Bronchial epithelial cell (primary cell): ENCODE results near the gene SGK2. TPM values are rescaled to one million over a fixed set of nuclear protein-coding genes. Genes with fewer than 3 reads are reported as not detected.
A peak's percentile ranks its signal among the peaks of the same experiment; 100 is the strongest.

Experiments
- DNase-seq: peaks from one replicate; pipeline ENCODE4 v3.0.0-alpha.2; 2010; ENCODE audit warnings: low read depth
- FAIRE-seq: peaks from 2 replicates; lab custom pipeline; 2011; peaks lifted over from hg19 to GRCh38; lab: Jason Lieb, UNC
- H3K27me3 ChIP-seq: 2 replicates; pipeline ENCODE4 v1.5.1; 2011; ENCODE audit warnings: low read length; ENCODE audit not compliant: control insufficient read depth, insufficient read depth
- H3K36me3 ChIP-seq: 2 replicates; pipeline ENCODE4 v1.5.1; 2011; ENCODE audit warnings: low read length; ENCODE audit not compliant: control insufficient read depth, insufficient read depth
- H3K4me3 ChIP-seq: 2 replicates; pipeline ENCODE4 v1.5.1; 2011; ENCODE audit warnings: mild to moderate bottlenecking, low read depth, low read length, control low read depth
- total RNA-seq: library from RNA; depleted of rRNA; stranded (reverse); fragments of >200 nt; gene quantifications from 2 replicates; pipeline ENCODE4 v1.2.1, GENCODE V29; 2014
- TF ChIP-seq, protein P1 (sequence below): IDR thresholded peaks from 2 replicates; pipeline ENCODE4 v1.5.1; 2011; ENCODE audit warnings: mild to moderate bottlenecking, moderate library complexity, low read length, control low read depth, inconsistent platforms; ENCODE audit not compliant: insufficient read depth, severe bottlenecking

SGK2 gene
- total RNA-seq, 1 donor from 2014 or later: 0.53 TPM

GRCh38 chr20:43515628-43516027, 43.2 kb upstream of the SGK2 start:
- FAIRE-seq: no peak
- Histone ChIP-seq H3K36me3 (no peaks in the 10 kb centered on the region), H3K4me3 (no peak overlapping the region), H3K27me3 (no peaks in the 10 kb centered on the region)
- no peak for DNase-seq
- TF ChIP-seq, protein P1, sequence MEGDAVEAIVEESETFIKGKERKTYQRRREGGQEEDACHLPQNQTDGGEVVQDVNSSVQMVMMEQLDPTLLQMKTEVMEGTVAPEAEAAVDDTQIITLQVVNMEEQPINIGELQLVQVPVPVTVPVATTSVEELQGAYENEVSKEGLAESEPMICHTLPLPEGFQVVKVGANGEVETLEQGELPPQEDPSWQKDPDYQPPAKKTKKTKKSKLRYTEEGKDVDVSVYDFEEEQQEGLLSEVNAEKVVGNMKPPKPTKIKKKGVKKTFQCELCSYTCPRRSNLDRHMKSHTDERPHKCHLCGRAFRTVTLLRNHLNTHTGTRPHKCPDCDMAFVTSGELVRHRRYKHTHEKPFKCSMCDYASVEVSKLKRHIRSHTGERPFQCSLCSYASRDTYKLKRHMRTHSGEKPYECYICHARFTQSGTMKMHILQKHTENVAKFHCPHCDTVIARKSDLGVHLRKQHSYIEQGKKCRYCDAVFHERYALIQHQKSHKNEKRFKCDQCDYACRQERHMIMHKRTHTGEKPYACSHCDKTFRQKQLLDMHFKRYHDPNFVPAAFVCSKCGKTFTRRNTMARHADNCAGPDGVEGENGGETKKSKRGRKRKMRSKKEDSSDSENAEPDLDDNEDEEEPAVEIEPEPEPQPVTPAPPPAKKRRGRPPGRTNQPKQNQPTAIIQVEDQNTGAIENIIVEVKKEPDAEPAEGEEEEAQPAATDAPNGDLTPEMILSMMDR: no peak

- Histone ChIP-seq H3K4me3 (no peak overlapping the region), H3K36me3 (no peaks in the 10 kb centered on the region), H3K27me3 (no peaks in the 10 kb centered on the region)
- FAIRE-seq (no peak), DNase-seq (peak; percentile 55)
- TF ChIP-seq, protein P1: no peak
Measured at GRCh38 chr20:43516251-43516824, 42.5 kb upstream of the SGK2 start.

DNA sequence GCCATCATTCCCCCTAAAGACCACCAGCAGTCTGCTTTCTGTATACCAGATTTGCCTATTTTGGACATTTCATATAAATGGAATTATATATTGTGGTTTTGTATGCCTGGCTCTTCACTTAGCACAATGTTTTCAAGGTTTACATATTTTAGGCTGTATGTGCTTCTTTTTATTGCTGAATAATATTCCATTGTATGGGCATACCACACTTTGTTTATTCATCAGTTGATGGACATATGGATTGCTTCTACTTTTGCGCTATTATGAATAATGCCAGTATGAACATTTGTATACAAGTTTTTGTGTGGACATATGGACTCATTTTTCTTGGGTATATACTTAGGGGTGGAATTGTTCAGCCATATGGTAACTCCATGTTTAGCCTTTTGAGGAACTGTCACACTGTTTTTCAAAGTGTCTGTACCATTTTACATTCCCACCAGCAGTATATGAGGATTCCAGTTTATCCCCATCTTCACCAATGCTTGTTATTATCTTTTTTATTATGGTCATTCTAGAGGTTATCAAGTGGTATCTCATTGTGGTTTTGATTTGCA, 38.7 kb upstream of the SGK2 start:
- H3K4me3 ChIP-seq: no peak overlapping the region
- FAIRE-seq (no peak), DNase-seq (no peak)
- no peaks in the 10 kb centered on the region for H3K36me3 ChIP-seq
- H3K27me3 ChIP-seq: no peaks in the 10 kb centered on the region
- TF ChIP-seq, protein P1: no peak

DNA sequence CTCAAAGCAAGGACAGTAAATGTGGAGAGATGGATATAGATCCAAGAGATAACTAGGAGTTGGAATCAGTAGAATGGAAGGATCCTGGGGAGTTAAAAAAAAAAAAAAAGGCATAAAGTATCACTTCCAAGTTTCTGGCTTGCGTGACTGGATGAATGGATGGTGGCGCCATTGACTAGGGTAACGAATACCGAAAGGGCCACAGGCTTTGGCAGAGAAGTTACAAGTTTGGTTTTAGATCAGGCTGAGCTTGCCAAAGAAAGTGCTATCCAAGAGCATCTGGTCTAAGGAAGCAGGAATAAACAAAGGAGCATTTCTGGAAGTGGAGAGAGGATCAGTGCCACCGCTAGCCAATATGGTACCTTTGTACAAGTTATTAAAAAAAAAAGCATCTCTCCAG, 33.8 kb upstream of the SGK2 start:
- H3K4me3 ChIP-seq: no peak overlapping the region
- peaks cover 1% of the 10 kb centered on the region for H3K36me3 ChIP-seq
- TF ChIP-seq, protein P1: no peak
- no peaks in the 10 kb centered on the region for H3K27me3 ChIP-seq
- no peak for DNase-seq
- FAIRE-seq: no peak

- TF ChIP-seq, protein P1: no peak
- Histone ChIP-seq H3K36me3 (peaks cover 1% of the 10 kb centered on the region), H3K4me3 (no peak overlapping the region), H3K27me3 (no peaks in the 10 kb centered on the region)
- no peak for FAIRE-seq
- no peak for DNase-seq
Measured at GRCh38 chr20:43528258-43528875, 30.5 kb upstream of the SGK2 start.

DNA sequence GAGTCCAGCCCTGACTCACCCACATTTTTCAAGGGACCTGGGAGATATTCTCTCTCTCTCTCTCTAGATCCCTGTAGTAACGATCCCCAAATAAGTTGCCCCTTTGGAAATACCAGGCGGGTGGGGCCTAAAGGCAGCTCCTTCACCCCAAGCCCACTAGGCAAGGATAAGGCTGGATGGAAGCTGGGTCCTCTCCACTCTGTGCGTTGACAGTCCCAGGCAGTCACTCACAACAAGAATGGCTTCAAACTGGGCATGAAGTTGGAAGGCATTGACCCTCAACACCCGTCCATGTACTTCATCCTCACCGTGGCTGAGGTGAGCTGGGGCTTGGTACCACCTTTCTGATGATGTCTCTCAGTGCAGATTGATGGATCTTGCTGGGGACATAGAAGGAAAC, 29.8 kb upstream of the SGK2 start:
- no peak for FAIRE-seq
- H3K36me3 ChIP-seq: peaks cover 1% of the 10 kb centered on the region
- TF ChIP-seq, protein P1: no peak
- no peaks in the 10 kb centered on the region for H3K27me3 ChIP-seq
- DNase-seq: no peak
- H3K4me3 ChIP-seq: no peak overlapping the region
